OCI-LY7 (cell line): ENCODE results near the gene CFAP70.

ENCODE experiments used
- EZH2phosphoT487 ChIP-seq: fragments of 200-600 bp; sonication (generic); IDR thresholded peaks from 2 replicates; pipeline ENCODE4 v1.6.1; 2018; ENCODE audit warnings: low read depth, borderline replicate concordance, mild to moderate bottlenecking, mixed run types, antibody characterized with exemption, low read length, moderate library complexity, mixed read lengths
- TF ChIP-seq, protein P1 (sequence below): fragments of 200-600 bp; sonication (generic); conservative IDR thresholded peaks from 2 replicates; pipeline ENCODE4 v1.5.1; 2014; ENCODE audit warnings: mild to moderate bottlenecking, antibody characterized with exemption, low read length, moderate library complexity, mixed read lengths

DNA sequence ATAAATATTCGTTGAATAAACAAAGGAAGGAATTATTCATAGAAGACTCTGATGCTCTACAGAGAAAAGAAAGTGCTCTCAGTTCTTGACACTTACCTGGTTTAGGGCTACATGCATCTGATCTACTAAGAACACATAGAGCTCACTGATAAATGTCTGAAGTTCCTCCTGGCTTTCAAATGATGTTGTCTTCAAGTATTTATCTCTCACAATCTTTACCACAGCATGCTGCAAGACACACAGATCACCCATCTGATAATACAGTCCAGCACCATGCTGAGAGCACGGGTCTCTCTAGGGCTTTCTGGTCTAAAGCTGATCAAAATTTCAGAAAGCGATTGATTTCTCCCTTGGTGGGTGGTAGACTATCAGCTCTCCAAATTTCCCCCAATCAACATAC lies 61.7 kb downstream of the CFAP70 start:
- TF ChIP-seq, protein P1, sequence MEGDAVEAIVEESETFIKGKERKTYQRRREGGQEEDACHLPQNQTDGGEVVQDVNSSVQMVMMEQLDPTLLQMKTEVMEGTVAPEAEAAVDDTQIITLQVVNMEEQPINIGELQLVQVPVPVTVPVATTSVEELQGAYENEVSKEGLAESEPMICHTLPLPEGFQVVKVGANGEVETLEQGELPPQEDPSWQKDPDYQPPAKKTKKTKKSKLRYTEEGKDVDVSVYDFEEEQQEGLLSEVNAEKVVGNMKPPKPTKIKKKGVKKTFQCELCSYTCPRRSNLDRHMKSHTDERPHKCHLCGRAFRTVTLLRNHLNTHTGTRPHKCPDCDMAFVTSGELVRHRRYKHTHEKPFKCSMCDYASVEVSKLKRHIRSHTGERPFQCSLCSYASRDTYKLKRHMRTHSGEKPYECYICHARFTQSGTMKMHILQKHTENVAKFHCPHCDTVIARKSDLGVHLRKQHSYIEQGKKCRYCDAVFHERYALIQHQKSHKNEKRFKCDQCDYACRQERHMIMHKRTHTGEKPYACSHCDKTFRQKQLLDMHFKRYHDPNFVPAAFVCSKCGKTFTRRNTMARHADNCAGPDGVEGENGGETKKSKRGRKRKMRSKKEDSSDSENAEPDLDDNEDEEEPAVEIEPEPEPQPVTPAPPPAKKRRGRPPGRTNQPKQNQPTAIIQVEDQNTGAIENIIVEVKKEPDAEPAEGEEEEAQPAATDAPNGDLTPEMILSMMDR = no peak
- no peak for TF ChIP-seq EZH2phosphoT487
